ENCODE results near the gene CEP131.

CEP131 gene

GRCh38 chr17:81194941-81195901 lies 27.5 kb downstream of the CEP131 start:
- no peak overlapping the region for H3K9ac ChIP-seq (ENCODE audit: low read depth in 1 of 2, low read length in 2 of 2)
- H3K4me3 ChIP-seq (ENCODE audit: low read depth in 1 of 2, low read length in 2 of 2) = no peak overlapping the region
- no peak overlapping the region for H3K27ac ChIP-seq (ENCODE audit: low read depth, low read length)
- H3K27me3 ChIP-seq (ENCODE audit: control insufficient read depth in 1 of 2, insufficient read depth in 2 of 2, low read length in 2 of 2) = no peaks in the 10 kb centered on the region
- no peaks in the 10 kb centered on the region for H3K4me1 ChIP-seq (ENCODE audit: control insufficient read depth in 1 of 2, insufficient read depth in 2 of 2, low read length in 2 of 2)
- H3K36me3 ChIP-seq (ENCODE audit: control insufficient read depth in 1 of 2, insufficient read depth in 2 of 2, low read length in 2 of 2) = no peaks in the 10 kb centered on the region
- H3K9me3 ChIP-seq (ENCODE audit: control insufficient read depth in 1 of 2, low read length in 2 of 2) = no peaks in the 10 kb centered on the region

- H3K27ac ChIP-seq (ENCODE audit: low read depth, low read length) = no peak overlapping the region
- no peak overlapping the region for H3K9ac ChIP-seq (ENCODE audit: low read depth in 1 of 2, low read length in 2 of 2)
- H3K36me3 ChIP-seq (ENCODE audit: control insufficient read depth in 1 of 2, insufficient read depth in 2 of 2, low read length in 2 of 2) = no peaks in the 10 kb centered on the region
Observed at GRCh38 chr17:81194225-81194760, 28.5 kb downstream of the CEP131 start.

GRCh38 chr17:81193470-81194224 lies 29.1 kb downstream of the CEP131 start:
- no peak overlapping the region for H3K27ac ChIP-seq (ENCODE audit: low read depth, low read length)
- H3K36me3 ChIP-seq (ENCODE audit: control insufficient read depth in 1 of 2, insufficient read depth in 2 of 2, low read length in 2 of 2) = no peaks in the 10 kb centered on the region
- H3K4me1 ChIP-seq (ENCODE audit: control insufficient read depth in 1 of 2, insufficient read depth in 2 of 2, low read length in 2 of 2) = no peaks in the 10 kb centered on the region
- no peaks in the 10 kb centered on the region for H3K9me3 ChIP-seq (ENCODE audit: control insufficient read depth in 1 of 2, low read length in 2 of 2)
- no peak overlapping the region for H3K4me3 ChIP-seq (ENCODE audit: low read depth in 1 of 2, low read length in 2 of 2)
- no peak overlapping the region for H3K9ac ChIP-seq (ENCODE audit: low read depth in 1 of 2, low read length in 2 of 2)
- no peaks in the 10 kb centered on the region for H3K27me3 ChIP-seq (ENCODE audit: control insufficient read depth in 1 of 2, insufficient read depth in 2 of 2, low read length in 2 of 2)

More at GRCh38 chr17:81194225-81194760, 28.5 kb downstream of the CEP131 start:
- no peaks in the 10 kb centered on the region for H3K27me3 ChIP-seq (ENCODE audit: control insufficient read depth in 1 of 2, insufficient read depth in 2 of 2, low read length in 2 of 2)
- no peaks in the 10 kb centered on the region for H3K4me1 ChIP-seq (ENCODE audit: control insufficient read depth in 1 of 2, insufficient read depth in 2 of 2, low read length in 2 of 2)
- no peak overlapping the region for H3K4me3 ChIP-seq (ENCODE audit: low read depth in 1 of 2, low read length in 2 of 2)
- no peaks in the 10 kb centered on the region for H3K9me3 ChIP-seq (ENCODE audit: control insufficient read depth in 1 of 2, low read length in 2 of 2)

GRCh38 chr17:81193051-81193410 lies 29.7 kb downstream of the CEP131 start:
- no peak overlapping the region for H3K27ac ChIP-seq (ENCODE audit: low read depth, low read length)
- H3K27me3 ChIP-seq (ENCODE audit: control insufficient read depth in 1 of 2, insufficient read depth in 2 of 2, low read length in 2 of 2) = no peaks in the 10 kb centered on the region
- H3K4me1 ChIP-seq (ENCODE audit: control insufficient read depth in 1 of 2, insufficient read depth in 2 of 2, low read length in 2 of 2) = no peaks in the 10 kb centered on the region
- no peak overlapping the region for H3K4me3 ChIP-seq (ENCODE audit: low read depth in 1 of 2, low read length in 2 of 2)
- no peaks in the 10 kb centered on the region for H3K36me3 ChIP-seq (ENCODE audit: control insufficient read depth in 1 of 2, insufficient read depth in 2 of 2, low read length in 2 of 2)
- no peaks in the 10 kb centered on the region for H3K9me3 ChIP-seq (ENCODE audit: control insufficient read depth in 1 of 2, low read length in 2 of 2)
- no peak overlapping the region for H3K9ac ChIP-seq (ENCODE audit: low read depth in 1 of 2, low read length in 2 of 2)

- Histone ChIP-seq H3K27me3 (ENCODE audit: control insufficient read depth in 1 of 2, insufficient read depth in 2 of 2, low read length in 2 of 2) (no peaks in the 10 kb centered on the region), H3K27ac (ENCODE audit: low read depth, low read length) (no peak overlapping the region), H3K4me1 (ENCODE audit: control insufficient read depth in 1 of 2, insufficient read depth in 2 of 2, low read length in 2 of 2) (no peaks in the 10 kb centered on the region), H3K4me3 (ENCODE audit: low read depth in 1 of 2, low read length in 2 of 2) (no peak overlapping the region), H3K36me3 (ENCODE audit: control insufficient read depth in 1 of 2, insufficient read depth in 2 of 2, low read length in 2 of 2) (no peaks in the 10 kb centered on the region), H3K9ac (ENCODE audit: low read depth in 1 of 2, low read length in 2 of 2) (no peak overlapping the region), H3K9me3 (ENCODE audit: control insufficient read depth in 1 of 2, low read length in 2 of 2) (no peaks in the 10 kb centered on the region)
Observed at GRCh38 chr17:81192386-81193050, 30.2 kb downstream of the CEP131 start.

- no peak overlapping the region for H3K27ac ChIP-seq (ENCODE audit: low read depth, low read length)
- no peaks in the 10 kb centered on the region for H3K27me3 ChIP-seq (ENCODE audit: control insufficient read depth in 1 of 2, insufficient read depth in 2 of 2, low read length in 2 of 2)
- no peaks in the 10 kb centered on the region for H3K9me3 ChIP-seq (ENCODE audit: control insufficient read depth in 1 of 2, low read length in 2 of 2)
- no peaks in the 10 kb centered on the region for H3K36me3 ChIP-seq (ENCODE audit: control insufficient read depth in 1 of 2, insufficient read depth in 2 of 2, low read length in 2 of 2)
- H3K4me3 ChIP-seq (ENCODE audit: low read depth in 1 of 2, low read length in 2 of 2) = no peak overlapping the region
- H3K9ac ChIP-seq (ENCODE audit: low read depth in 1 of 2, low read length in 2 of 2) = no peak overlapping the region
- H3K4me1 ChIP-seq (ENCODE audit: control insufficient read depth in 1 of 2, insufficient read depth in 2 of 2, low read length in 2 of 2) = no peaks in the 10 kb centered on the region
Observed at GRCh38 chr17:81191646-81192045, 31.1 kb downstream of the CEP131 start.

- Histone ChIP-seq H3K36me3 (ENCODE audit: control insufficient read depth in 1 of 2, insufficient read depth in 2 of 2, low read length in 2 of 2) (no peaks in the 10 kb centered on the region), H3K9me3 (ENCODE audit: control insufficient read depth in 1 of 2, low read length in 2 of 2) (no peaks in the 10 kb centered on the region), H3K4me1 (ENCODE audit: control insufficient read depth in 1 of 2, insufficient read depth in 2 of 2, low read length in 2 of 2) (no peaks in the 10 kb centered on the region), H3K27me3 (ENCODE audit: control insufficient read depth in 1 of 2, insufficient read depth in 2 of 2, low read length in 2 of 2) (no peaks in the 10 kb centered on the region), H3K27ac (ENCODE audit: low read depth, low read length) (no peak overlapping the region), H3K4me3 (ENCODE audit: low read depth in 1 of 2, low read length in 2 of 2) (no peak overlapping the region), H3K9ac (ENCODE audit: low read depth in 1 of 2, low read length in 2 of 2) (no peak overlapping the region)
Observed at GRCh38 chr17:81191116-81191515, 31.6 kb downstream of the CEP131 start.

GRCh38 chr17:81190591-81190990 lies 32.2 kb downstream of the CEP131 start:
- no peaks in the 10 kb centered on the region for H3K9me3 ChIP-seq (ENCODE audit: control insufficient read depth in 1 of 2, low read length in 2 of 2)
- no peak overlapping the region for H3K27ac ChIP-seq (ENCODE audit: low read depth, low read length)
- no peaks in the 10 kb centered on the region for H3K36me3 ChIP-seq (ENCODE audit: control insufficient read depth in 1 of 2, insufficient read depth in 2 of 2, low read length in 2 of 2)
- H3K4me1 ChIP-seq (ENCODE audit: control insufficient read depth in 1 of 2, insufficient read depth in 2 of 2, low read length in 2 of 2) = no peaks in the 10 kb centered on the region
- no peak overlapping the region for H3K4me3 ChIP-seq (ENCODE audit: low read depth in 1 of 2, low read length in 2 of 2)
- no peak overlapping the region for H3K9ac ChIP-seq (ENCODE audit: low read depth in 1 of 2, low read length in 2 of 2)
- H3K27me3 ChIP-seq (ENCODE audit: control insufficient read depth in 1 of 2, insufficient read depth in 2 of 2, low read length in 2 of 2) = no peaks in the 10 kb centered on the region

- Histone ChIP-seq H3K4me3 (ENCODE audit: low read depth in 1 of 2, low read length in 2 of 2) (no peak overlapping the region), H3K27ac (ENCODE audit: low read depth, low read length) (no peak overlapping the region), H3K4me1 (ENCODE audit: control insufficient read depth in 1 of 2, insufficient read depth in 2 of 2, low read length in 2 of 2) (no peaks in the 10 kb centered on the region), H3K36me3 (ENCODE audit: control insufficient read depth in 1 of 2, insufficient read depth in 2 of 2, low read length in 2 of 2) (no peaks in the 10 kb centered on the region), H3K27me3 (ENCODE audit: control insufficient read depth in 1 of 2, insufficient read depth in 2 of 2, low read length in 2 of 2) (no peaks in the 10 kb centered on the region), H3K9ac (ENCODE audit: low read depth in 1 of 2, low read length in 2 of 2) (no peak overlapping the region), H3K9me3 (ENCODE audit: control insufficient read depth in 1 of 2, low read length in 2 of 2) (no peaks in the 10 kb centered on the region)
Observed at GRCh38 chr17:81189670-81190530, 32.9 kb downstream of the CEP131 start.

Measured in duodenal mucosa (tissue), 2 donors.